GM12878 (cell line): ENCODE measurements around the gene SPATA3. TPM values are rescaled to one million over a fixed set of nuclear protein-coding genes. Genes with fewer than 3 reads are reported as not detected.

ENCODE experiments used
- ATAC-seq: fragments of 200-7000 bp; cut with Tn5 transposase; 3 replicates; pipeline ENCODE4 v1.9.1; 2020; ENCODE audit warnings: mild to moderate bottlenecking, moderate library complexity
- BruUV-seq: library from RNA; stranded (reverse); fragments of 400-500 nt; replicated peaks from 2 replicates; lab custom pipeline; 2021; lab: Mats Ljungman, UMichigan
- CTCF ChIA-PET: fragments of 300-600 bp; sonication (Branson Sonifier 250); formaldehyde crosslinking; extraction: SDS; loops from one replicate; lab custom pipeline; 2021; ENCODE audit warnings: inconsistent platforms; lab: Yijun Ruan, JAX
- POLR2A ChIA-PET: fragments of 350-600 bp; formaldehyde crosslinking; extraction: SDS; loops from one replicate; lab custom pipeline; 2021; ENCODE audit warnings: inconsistent platforms; lab: Charles Lee
- RAD21 ChIA-PET: fragments of 300-600 bp; sonication (Branson Sonifier 250); formaldehyde crosslinking; loops from one replicate; lab custom pipeline; 2023; ENCODE audit warnings: antibody characterized with exemption; ENCODE audit not compliant: unreplicated experiment; lab: Charles Lee
- SMC1A ChIA-PET: fragments of 300-600 bp; sonication (Branson Sonifier 250); formaldehyde crosslinking; loops from one replicate; lab custom pipeline; 2023; ENCODE audit not compliant: unreplicated experiment, uncharacterized antibody; lab: Charles Lee
- DNase-seq: peaks from one replicate; pipeline ENCODE4 v3.0.0-alpha.2; 2011; ENCODE audit warnings: low read depth, low spot score
- FAIRE-seq: peaks from 3 replicates; lab custom pipeline; 2011; peaks lifted over from hg19 to GRCh38; lab: Jason Lieb, UNC
- H2AFZ ChIP-seq: 2 replicates; pipeline ENCODE4 v1.6.0; 2011; ENCODE audit warnings: low read depth, low read length, control low read depth; ENCODE audit not compliant: control insufficient read depth
- H3K27ac ChIP-seq: 2 replicates; pipeline ENCODE4 v1.5.1; 2011; ENCODE audit warnings: control low read depth; ENCODE audit not compliant: control insufficient read depth, insufficient read depth
- H3K27me3 ChIP-seq, 2 experiments: replicated peaks in 1 of 2; 2 replicates each; pipeline versions ENCODE4 v1.6.0 to v1.6.1; 2011; ENCODE audit warnings: low read length in 1 of 2; ENCODE audit not compliant: control insufficient read depth in 2 of 2, insufficient read depth in 2 of 2
- H3K36me3 ChIP-seq, 2 experiments: 2 replicates each; pipeline ENCODE4 v1.5.1; 2011; ENCODE audit warnings: low read length in 1 of 2; ENCODE audit not compliant: control insufficient read depth in 2 of 2, insufficient read depth in 2 of 2
- H3K4me1 ChIP-seq: 2 replicates; pipeline ENCODE4 v1.6.1; 2011; ENCODE audit warnings: mild to moderate bottlenecking, low read length, moderate library complexity, mixed read lengths; ENCODE audit not compliant: control insufficient read depth, insufficient read depth
- H3K4me2 ChIP-seq: 2 replicates; pipeline ENCODE4 v1.6.0; 2011; ENCODE audit warnings: control low read depth; ENCODE audit not compliant: control insufficient read depth, insufficient read depth
- H3K4me3 ChIP-seq: fragments of 200-600 bp; sonication (generic); 2 replicates; pipeline ENCODE4 v1.5.1; 2016
- H3K79me2 ChIP-seq: 2 replicates; pipeline ENCODE4 v1.6.0; 2011; ENCODE audit warnings: low read length; ENCODE audit not compliant: control insufficient read depth, insufficient read depth
- H3K9ac ChIP-seq: 2 replicates; pipeline ENCODE4 v1.8.0; 2011; ENCODE audit warnings: low read length, control low read depth, mixed read lengths; ENCODE audit not compliant: control insufficient read depth, insufficient read depth
- H3K9me3 ChIP-seq: replicated peaks from 3 replicates; pipeline ENCODE4 v1.5.1; 2011; ENCODE audit warnings: mild to moderate bottlenecking, low read length; ENCODE audit not compliant: control insufficient read depth, insufficient read depth
- H4K20me1 ChIP-seq: 2 replicates; pipeline ENCODE4 v1.6.0; 2011; ENCODE audit not compliant: control insufficient read depth, insufficient read depth
- CEBPZ ChIP-seq: fragments of 150-350 bp; IDR thresholded peaks from 2 replicates; pipeline ENCODE4 v1.6.1; 2016; ENCODE audit warnings: low read depth, low read length
- ZZZ3 ChIP-seq: IDR thresholded peaks from 2 replicates; pipeline ENCODE4 v1.6.1; 2011; ENCODE audit warnings: low read depth; ENCODE audit not compliant: control insufficient read depth, insufficient read length
- WGBS: methylation state at CpG from one replicate; pipeline ENCODE4 v1.1.6; 2016; ENCODE audit warnings: low lambda C conversion rate; ENCODE audit not compliant: insufficient replicate concordance, insufficient coverage; ENCODE audit errors: missing lambda C conversion rate; 5-methylcytosine and 5-hydroxymethylcytosine counted together
- in situ Hi-C: fragments of 300-500 bp; cut with MboI; formaldehyde crosslinking; loops from 9 replicates; pipeline ENCODE4 v1.14.3; 2018; ENCODE audit warnings: mixed read lengths
- intact Hi-C: fragments of 100-400 bp; cut with micrococcal nuclease; formaldehyde crosslinking; loops from one replicate; pipeline ENCODE4 v1.14.2; 2022; ENCODE audit not compliant: unreplicated experiment
- polyA plus RNA-seq, 11 experiments: library from polyadenylated mRNA; depleted of rRNA in 4 of 11; unstranded in 6 of 11; stranded (reverse) in 5 of 11; fragments of >200 nt; fragmentation: Nextera tagmentation in 4 of 11; fragmentation: Illumina TruSeq in 1 of 11; extraction: Ambion mirVana in 4 of 11; extraction: Trizol in 1 of 11; gene quantifications; 1 replicate in 1 of 11; 2 replicates in 10 of 11; pipeline versions ENCODE4 v1.2.1 to v1.2.3, GENCODE V29; 2011 to 2016; ENCODE audit warnings: inconsistent platforms in 2 of 11, missing spikeins in 2 of 11, low read depth in 1 of 11
- total RNA-seq, 4 experiments: library from RNA; depleted of rRNA in 3 of 4; stranded (reverse); fragments of >200 nt in 3 of 4; fragmentation: Illumina TruSeq in 1 of 4; extraction: Trizol in 1 of 4; gene quantifications; 2 replicates each; pipeline versions ENCODE4 v1.2.1 to v1.2.3, GENCODE V29; 2013 to 2021

The SPATA3 gene
- total and polyA plus RNA-seq, 10 of the 15 experiments (the other 5 are each of a cell fraction or from before 2014, with no cell fraction given) = not detected

- H2AFZ ChIP-seq = peak overlapping the region; percentile 60
These were observed 57.9 kb downstream of the SPATA3 start for GRCh38 chr2:231053846-231054245.

More at GRCh38 chr2:231053846-231054245, 57.9 kb downstream of the SPATA3 start:
- peaks cover 0 to 2% of the 10 kb centered on the region in 2 experiments; a peak in 1 of 4 replicates for H3K27me3 ChIP-seq
- RAD21 ChIA-PET = interaction anchor here (1.3 kb wide), 1 partner anchor 10 kb away, joined by 5 read pairs; no protein-coding TSS in a partner anchor
- ATAC-seq (no peak), DNase-seq (no peak), FAIRE-seq (no peak)
- no peak overlapping the region for H3K4me3 ChIP-seq
- SMC1A ChIA-PET = interaction anchor here (1.4 kb wide), 1 partner anchor 79 kb away, joined by 4 read pairs; no protein-coding TSS in a partner anchor
- peaks cover 22% of the 10 kb centered on the region for H3K79me2 ChIP-seq
- peaks cover 8% of the 10 kb centered on the region; the same call in 1 of the 2 replicates for H3K4me1 ChIP-seq
- intact Hi-C loops (loop anchor here (1.0 to 5.0 kb wide), 2 partner anchors 67 to 230 kb away; no protein-coding TSS in a partner anchor), in situ Hi-C loops (loop anchor here (5.0 kb wide), 1 partner anchor 152 kb away; no protein-coding TSS in a partner anchor)
- H3K9ac ChIP-seq = no peak overlapping the region
- H3K4me2 ChIP-seq = no peak overlapping the region
- CTCF ChIA-PET = interaction anchor here (1.0 to 2.0 kb wide), 8 partner anchors 11 to 229 kb away, joined by 4 to 14 read pairs (median 10); no protein-coding TSS in a partner anchor
- no peaks in the 10 kb centered on the region for H3K36me3 ChIP-seq
- WGBS = 32% methylated on average over 6 of the region's 6 CpGs
- no TSS peak for BruUV-seq
- POLR2A ChIA-PET = no interaction called here
- H4K20me1 ChIP-seq = 0 out of 2 replicates have a peak, but pooled peaks cover 3% of the 10 kb centered on the region
- no peaks in the 10 kb centered on the region for H3K9me3 ChIP-seq
- H3K27ac ChIP-seq = no peak overlapping the region
- no peak for TF ChIP-seq CEBPZ
- TF ChIP-seq ZZZ3 = no peak
